ENCODE measurements around the gene EPS8L3.
"Not testable (repeated sequence)": the region's sequence is repeated elsewhere in the genome, so short reads cannot be mapped to it uniquely, and the experiment has no call there.

EPS8L3 gene

DNA sequence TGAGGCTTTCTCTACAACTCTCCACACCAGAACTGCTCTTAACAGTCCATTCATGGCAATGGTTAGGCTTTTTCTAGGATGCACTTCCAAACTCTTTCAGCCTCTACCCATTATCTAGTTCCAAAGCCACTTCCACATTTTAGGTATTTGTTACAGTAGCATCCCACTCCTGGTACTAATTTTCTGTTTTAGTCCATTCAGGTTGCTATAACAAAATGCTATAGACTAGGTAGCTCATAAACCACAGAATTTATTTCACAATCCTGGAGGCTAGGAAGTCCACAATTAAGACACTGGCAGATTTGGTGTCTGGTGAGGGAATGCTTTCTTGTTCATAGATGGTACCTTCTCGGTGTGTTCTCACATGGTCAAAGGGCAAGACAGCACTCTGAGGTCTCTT lies 17.3 kb upstream of the EPS8L3 start:
- no peak for DNase-seq (ENCODE audit: low spot score)

DNA sequence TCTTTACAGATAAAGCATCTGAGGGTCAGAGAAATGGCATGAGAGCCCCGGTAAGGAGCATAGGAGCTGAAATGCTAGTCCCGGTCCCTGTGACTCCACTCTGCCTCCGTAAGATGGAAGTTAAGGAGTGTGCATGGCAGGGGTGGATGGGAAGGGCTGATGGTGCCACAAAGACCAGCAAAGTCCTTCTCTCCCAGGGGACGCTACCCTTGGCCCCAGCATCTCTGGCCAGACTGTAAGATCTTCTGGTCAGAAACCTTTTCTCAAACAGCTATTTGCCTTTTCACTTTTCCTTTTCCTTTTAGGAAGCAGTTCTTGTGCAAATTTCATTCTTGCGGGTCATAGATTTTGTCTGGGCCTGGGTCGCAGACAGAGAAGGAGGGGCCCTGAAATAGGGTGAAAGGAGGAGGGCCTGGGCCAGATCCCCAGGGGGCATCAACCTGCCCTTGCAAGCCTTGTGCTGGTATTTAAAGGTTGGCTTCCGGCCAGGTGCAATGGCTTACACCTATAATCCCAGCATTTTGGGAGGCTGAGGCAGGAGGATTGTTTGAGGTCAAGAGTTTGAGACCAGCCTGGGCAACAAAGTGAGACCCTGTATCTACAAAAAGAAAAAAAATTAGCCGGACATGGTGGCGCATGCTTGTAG lies 14.4 kb upstream of the EPS8L3 start:
- no peak for DNase-seq (ENCODE audit: low spot score)

DNA sequence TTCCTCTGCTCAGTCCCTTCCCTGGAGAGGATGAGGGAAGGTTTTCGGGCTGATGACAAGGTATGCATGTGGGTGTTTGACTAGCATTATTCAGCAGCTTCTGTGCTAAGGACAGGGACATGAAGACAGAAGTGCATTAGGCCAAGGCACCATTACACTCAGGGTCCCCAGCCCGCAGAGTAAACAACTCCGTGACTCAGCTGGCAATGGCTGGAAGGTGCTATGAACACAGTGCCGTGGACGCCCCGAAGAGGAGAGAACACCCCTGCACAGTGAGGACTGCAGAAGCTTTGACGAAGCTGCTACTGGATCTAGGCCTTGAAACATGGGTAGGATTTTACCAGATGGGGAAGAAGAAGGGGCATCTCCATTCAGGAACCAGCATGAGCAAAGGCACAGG lies 13.7 kb upstream of the EPS8L3 start:
- no peak for DNase-seq (ENCODE audit: low spot score)

DNA sequence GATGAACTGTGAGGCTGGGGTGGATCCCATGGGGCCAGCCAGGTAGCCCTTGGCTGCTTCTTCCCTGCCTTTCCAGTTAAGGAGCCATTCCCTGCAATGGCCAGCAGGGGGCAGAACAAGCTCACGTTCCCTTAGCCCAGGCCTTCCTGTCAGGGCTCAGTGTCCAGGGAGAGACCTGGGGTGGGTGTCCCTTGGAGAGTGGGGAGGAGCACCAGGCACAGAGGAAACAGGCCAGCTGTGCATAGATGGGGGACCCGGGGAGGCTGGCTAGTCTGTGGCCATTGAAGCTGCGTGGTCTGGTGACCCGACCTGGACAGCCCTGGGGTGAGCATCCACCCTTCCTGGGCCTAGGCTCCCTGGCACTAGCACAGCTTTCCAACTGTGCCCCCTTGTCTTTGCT lies 13.2 kb upstream of the EPS8L3 start:
- peak; percentile 87 for DNase-seq (ENCODE audit: low spot score)

DNA sequence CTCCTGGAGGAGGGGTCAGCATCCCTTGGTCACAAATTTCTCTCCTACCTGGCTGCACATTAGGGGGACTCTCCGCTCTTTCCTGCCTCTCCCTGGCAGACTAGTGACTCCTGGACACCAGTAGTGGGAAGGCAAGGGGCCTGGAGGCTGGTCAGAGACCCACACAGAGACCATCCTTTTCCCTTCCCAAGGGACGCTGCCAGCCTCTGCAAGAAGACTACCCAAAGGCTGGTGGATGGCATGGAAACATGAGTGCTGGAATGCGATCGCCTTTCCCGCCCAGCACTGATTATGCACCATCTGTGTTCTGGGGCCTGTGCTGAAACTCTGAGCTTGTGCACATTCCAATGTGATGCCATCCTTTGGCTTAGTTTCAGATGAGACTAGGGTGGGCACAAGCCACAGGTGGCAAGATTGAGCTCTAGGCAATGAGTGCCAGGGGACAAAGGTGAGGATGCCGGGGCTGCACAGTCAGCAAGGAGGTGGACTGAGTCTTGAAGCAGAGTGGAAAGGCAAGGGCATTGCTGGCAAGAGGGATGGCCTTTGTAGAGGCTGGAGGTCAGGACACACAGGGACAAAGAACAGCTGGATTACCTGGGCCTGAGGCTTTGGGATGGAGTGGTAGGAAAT lies 12.6 kb upstream of the EPS8L3 start:
- DNase-seq (ENCODE audit: low spot score), result no peak

DNA sequence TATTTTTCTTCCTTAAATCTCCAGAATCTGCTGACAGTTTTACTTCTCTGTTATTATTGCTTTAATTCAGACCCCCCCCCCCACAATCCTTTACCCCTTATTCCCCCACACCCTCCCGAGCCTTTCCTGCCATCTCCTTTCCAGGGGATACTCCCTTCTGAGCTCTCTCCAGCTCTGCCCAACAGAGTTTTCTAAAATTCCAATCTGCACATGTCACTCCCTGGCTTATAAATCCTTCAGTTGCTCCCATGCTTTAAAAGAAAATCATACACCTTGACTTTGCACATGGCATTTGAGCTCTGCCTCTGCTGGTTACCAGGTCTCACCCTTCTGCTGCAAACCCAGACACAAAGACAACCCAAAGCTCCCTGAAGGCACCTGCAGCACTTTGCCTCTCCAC lies 11.7 kb upstream of the EPS8L3 start:
- no peak for DNase-seq (ENCODE audit: low spot score)

DNA sequence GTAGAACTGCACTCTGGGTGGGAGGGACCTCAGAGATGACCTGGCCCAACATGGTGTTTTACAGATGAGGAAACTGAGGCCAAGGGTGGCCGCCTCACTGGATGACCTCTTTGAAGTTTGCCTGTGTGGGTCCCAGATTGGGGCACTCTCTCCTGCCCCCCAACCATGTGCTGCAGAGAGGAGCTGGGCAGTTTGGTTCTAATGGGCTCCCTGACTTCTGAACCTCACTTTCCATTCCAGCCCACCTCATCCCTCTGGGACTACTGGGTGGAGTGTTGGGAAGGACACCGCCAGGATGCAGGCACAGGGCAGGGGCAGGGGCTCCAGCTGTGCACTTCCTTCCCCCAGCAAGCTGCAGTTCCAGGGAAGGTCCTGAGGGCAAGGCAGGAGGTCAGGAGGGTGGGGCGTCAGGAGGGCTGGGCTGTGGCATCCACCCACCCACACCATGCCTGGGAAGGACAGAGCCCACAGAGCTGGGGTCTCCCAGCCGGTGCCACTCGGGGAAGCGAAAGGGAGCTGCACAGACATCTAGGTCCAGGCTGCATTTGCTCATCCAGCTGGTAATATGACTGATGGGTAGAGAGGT lies 10.3 kb upstream of the EPS8L3 start:
- DNase-seq (ENCODE audit: low spot score), result no peak

DNA sequence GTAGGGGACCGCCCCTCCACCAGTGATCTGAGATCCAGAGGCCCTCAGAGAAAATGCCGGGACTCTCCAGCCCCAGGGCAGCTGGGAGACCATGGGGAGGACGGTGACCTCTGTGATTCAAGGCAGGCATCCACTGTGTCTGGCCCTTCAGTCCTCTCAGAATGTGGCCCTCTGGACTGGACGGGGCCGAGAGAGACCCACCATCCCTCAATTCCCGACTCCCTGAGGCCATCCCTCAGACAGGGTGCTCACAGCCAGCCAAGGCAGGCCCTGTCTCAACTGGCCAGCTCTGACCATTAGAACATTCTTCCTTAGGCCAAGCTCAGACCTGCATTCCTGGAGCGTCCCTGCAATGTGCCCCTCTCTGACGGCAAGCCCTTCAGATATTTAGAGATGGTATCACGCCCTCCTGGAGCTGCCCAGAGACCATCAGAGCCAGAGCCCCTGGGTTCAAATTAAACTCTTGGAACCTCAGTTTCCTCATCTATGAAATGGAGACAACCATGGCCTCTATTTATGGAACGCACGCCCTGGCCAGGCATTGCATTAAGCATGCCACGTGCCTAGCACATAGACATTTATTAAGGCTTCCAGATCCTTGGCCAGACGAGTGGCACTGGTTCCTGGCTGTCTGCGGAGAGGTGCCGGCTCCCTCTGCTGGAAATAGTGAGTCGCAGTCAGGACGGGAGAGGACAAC lies 9.6 kb upstream of the EPS8L3 start:
- peak; percentile 90 for DNase-seq (ENCODE audit: low spot score)

DNA sequence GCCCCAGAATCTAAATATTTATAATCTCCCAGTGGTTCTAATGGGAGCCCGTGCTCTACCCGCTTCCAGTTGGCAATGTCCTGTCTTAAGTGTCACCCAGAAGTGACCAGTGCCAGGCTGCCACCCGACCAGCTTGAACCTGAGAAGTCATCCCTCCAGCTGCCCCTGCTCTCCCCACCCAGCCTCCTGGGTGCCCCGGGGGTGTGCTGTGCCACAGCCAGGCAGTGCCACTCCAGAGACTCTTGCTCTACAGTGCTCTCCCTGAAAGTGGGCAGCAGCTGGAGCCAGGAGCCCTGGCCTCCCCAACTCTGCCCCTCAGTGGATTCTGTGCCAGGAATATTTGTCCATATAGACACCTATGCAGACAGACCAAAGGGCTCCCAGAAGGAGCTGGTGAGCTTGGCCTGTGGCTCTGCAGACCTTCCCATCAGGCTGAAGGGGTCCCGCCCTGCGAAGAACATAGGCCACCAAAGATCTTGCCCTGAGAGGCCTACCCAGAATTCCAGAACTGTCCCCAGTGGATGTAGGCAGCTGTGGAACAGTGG lies 9.0 kb upstream of the EPS8L3 start:
- DNase-seq (ENCODE audit: low spot score), result no peak

DNA sequence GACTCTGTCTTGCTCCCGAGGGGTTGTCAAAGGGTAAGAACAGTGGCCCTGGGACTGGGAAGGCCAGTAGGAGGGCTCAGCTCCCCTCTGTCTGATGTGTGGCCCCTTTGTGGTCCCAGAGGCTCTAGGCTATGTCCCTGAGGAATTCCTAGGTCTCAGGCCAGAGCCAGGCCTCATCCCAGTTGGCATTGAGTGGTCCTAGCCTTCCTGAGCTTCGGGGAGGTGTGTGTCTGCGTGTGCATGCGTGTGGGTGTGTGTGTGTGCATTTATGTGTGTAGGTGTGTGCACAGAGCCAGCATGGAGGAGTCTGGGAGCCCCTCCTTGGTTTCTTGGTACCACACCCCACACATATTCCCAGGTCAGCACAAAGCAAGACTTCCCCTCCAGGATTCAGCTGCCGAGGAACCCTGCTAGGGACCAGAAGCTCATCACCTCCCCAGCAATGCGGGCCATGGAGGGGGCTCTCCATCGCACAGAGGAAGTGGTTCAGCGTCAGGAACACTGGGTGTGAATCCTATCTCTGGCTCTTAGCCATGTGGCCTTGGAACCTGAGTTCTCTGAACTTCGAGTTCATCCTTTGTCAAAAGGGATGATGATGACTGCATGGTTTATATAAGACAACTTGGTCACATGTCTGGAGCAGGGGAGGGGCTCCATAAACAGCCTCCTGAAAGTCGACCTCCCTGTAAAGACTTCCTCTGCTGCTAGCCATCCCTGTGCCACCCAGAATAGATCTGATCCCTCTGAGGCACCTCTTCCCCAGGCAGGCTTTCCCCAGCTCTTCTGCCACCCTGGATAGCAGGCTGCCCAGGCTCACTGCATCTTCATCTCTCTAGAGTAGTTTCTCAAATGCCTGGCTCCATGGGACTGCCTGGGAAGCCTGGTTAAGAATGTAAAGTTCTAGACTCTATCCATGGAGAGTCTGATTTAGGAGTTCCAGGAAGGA lies 8.3 kb upstream of the EPS8L3 start:
- no peak for DNase-seq (ENCODE audit: low spot score)

DNA sequence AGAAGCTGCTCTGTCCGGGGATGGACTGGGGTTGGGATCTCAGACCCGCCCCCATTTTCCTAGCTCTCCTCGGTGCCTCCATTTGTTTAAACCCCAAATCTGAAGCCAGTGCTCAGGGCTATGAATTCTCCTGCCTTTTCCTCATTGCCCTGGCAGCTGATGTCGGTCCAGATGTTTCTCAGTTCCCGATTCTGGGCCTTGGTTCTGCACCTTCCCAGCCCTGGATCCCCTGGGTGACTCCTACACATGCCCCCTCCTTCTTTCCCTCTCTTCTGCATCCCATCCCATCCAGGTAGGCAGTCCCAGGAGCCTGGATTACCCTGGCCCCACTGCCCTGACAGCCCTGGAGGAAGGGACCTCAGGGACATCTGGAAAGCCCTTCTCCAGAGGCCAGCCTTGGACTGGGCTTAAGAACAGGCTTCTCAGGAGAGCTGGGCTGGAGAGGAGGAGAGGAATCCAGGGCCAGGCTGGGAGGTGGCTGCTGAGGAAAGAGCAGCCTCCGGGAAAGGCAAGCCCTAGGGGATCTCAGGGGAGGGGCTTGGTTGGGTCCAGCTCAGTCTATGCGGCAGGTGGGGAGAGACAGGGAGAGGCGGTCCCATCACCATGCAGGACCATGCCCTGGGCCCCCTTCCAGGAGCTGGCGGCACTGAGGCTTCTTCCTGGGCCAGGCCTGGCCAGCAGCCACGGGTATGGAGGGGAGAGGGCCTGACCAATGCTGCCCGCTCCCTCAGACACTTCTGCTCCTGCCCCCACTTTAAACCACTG lies 6.8 kb upstream of the EPS8L3 start:
- no peak for DNase-seq (ENCODE audit: low spot score)

DNA sequence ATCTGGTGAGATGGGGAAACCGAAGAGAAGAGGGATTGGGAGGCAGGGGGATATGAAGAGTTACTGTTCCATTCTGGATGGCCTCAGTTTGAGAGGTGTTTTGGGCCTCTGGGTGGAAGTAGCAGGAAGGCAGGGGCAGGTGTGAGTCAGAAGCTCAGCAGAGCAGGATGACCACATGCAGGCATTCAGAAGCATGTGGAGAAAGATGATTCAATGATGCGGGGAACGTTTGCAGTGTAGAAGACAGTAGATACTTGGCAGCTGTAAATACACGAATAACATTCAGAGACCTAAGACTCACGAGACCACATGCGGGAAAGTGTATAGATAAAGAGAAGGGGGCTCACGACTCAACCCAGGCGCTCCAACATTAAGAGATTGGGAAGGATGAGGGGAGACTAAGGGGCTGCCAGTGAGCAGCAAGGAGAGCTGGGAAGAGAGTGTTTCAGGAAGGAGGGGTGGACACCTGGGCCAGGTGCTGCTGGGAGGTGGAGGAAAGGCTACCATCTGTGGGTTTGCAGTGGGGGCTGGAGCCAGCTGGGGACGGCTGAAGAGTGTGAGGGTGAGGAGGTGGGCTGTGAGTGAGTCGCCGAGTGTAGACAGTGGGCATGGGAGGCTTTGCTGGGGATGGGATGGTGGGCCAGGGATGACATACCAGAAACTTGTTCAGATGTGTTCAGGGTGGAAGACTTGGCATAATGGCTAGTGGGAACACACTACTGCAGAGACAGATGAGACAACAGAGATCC lies 5.8 kb upstream of the EPS8L3 start:
- DNase-seq (ENCODE audit: low spot score), result peak; percentile 93

DNA sequence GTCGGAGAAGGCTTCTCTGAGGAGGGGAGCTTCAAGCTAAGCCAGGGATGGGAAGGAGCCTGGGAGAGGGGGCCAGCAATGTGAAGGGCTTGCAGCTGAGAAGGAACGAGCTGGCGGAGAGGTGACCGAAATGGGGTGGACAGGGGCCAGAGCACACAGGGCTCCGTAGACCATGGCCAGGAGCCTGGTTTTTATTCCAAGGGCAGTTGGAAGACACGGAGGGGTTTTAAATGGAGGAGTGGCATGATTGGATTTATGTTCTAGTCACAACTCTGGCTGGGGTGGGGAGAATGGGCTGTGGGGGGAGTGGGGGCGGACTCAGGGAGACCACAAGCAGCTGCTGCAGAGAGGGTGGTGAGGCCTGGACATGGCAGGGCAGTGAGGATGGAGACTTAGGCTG lies 5.1 kb upstream of the EPS8L3 start:
- no peak for DNase-seq (ENCODE audit: low spot score)

DNA sequence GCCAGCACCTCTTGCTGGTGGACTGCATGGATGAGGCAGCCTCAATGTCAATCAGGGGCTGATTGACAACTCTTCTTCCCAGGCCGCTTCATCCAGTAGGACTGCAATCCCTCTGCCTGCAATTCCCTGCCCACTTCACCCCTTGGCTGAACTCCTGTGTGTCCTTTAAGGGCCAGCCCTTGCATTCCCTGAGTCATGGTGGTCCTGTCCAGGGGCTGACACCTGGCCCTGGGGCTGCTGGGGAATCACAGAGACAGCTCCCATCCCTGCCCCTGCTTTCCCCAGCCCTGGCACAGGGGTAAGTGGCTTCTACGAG lies 4.6 kb upstream of the EPS8L3 start:
- DNase-seq (ENCODE audit: low spot score), result no peak

DNA sequence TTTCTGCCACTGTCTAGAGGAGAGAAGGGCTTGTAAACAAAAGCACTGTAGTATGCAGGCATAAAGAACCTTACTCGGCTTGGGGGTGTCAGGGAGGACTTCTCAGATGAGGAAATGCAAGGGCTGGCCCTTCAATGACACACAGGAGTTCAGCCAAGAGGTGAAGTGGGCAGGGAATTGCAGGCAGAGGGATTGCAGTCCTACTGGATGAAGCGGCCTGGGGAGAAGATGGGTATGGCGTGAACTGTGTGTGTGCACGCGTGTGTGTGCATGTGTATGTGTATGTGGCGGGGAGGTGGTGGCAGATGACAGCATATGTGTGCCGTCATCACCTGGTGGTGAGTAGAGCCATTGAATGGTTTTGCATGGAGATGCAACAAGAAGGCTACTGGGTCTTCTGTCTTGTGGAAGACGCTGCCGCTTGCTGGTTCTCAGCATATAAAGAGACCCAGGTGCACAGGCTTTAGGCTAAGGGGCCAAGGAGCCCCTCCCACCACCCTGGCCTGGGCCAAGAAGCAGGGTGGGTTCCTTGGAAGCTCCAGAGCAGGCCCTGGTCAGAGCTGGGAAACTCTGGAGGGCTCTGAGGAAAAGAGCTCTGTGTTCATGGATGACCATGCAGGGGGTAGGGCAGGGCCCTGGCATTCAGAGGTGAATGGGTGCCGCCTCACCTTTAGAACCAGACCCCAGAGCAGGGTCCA lies 4.1 kb upstream of the EPS8L3 start:
- no peak for DNase-seq (ENCODE audit: low spot score)

DNA sequence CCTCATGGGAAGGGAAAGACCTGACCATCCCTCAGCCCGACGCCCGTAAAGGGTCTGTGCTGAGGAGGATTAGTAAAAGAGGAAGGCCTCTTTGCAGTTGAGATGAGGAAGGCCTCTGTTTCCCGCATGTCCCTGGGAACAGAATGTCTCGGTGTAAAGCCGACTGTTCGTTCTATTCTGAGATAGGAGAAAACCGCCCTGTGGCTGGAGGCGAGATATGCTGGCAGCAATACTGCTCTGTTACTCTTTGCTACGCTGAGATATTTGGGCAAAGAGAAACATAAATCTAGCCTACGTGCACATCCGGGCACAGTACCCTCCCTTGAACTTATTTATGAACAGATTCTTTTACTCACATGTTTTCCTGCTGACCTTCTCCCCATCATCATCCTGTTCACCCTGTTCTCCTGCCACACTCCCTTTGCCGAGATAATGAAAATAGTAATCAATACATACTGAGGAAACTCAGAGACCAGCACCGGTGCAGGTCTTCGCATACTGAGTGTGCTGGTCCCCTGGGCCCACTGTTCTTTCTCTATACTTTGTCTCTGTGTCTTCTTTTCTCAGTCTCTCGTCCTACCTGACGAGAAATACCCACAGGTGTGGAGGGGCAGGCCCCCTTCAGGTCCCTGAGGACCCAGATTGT lies 3.4 kb upstream of the EPS8L3 start:
- DNase-seq (ENCODE audit: low spot score), result not testable (repeated sequence)

DNA sequence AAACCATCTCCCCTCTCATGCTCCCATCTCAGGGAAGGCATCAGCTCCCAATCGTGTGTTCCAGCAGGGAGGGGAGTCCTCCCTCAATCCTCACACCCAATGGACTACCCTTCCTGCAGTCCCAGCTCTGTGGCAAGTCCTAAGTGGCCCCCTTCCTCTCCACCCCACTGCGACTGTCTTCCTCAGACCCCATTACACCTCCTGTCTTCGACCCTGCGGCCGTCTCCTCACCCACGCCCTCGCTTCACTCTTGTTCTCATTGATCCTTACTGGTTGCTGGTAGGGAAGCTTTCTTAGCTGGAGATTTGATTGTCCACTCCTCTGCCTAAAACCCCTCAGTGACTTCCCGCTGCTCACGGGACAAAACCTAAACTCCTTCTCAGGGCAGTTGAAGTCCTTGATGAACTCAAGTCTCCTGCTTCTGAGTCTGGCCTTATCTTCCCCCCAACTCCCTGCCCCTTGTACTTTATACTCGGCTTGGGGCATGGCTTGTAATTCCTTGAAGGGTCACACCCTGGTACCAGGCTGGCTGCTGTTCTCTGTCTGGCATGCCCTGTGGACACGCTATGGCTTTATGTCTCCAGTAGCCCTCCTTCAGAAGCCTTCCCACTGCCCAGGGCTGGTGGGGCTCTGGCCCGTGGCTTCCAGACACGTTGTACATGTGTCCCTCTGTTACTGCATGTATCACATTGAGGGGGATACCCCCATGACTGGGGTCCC lies 2.3 kb upstream of the EPS8L3 start:
- no peak for DNase-seq (ENCODE audit: low spot score)

DNA sequence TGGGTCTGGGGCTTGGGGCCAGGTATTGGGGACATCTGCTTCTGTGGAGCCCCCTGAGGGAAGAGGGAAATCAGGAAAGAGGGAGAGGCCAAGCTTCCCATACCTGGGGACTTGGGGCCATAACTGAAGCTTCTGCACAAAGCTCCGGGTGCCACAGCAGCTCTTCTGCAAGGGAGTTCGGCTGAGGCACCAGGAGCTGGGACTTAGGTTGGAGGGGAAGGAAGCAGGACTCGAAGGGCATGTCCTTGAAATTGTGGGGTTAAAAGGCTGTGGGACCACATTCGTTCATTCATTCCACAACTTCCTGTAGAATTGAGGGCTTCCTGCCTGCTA lies 1.7 kb upstream of the EPS8L3 start:
- DNase-seq (ENCODE audit: low spot score), result no peak

Data from hepatic stellate cell (primary cell).